ENCODE measurements around the gene PAIP2.
"Not testable (repeated sequence)": the region's sequence is repeated elsewhere in the genome, so short reads cannot be mapped to it uniquely, and the experiment has no call there.

Gene PAIP2

GRCh38 chr5:139393497-139394122 is 52.0 kb downstream of the PAIP2 start:
- DNase-seq: no peak

- no peak for DNase-seq
These were observed 52.5 kb downstream of the PAIP2 start for GRCh38 chr5:139394123-139394653.

GRCh38 chr5:139394654-139395566 is 53.3 kb downstream of the PAIP2 start, which contains the start of gene PROB1:
Gene PROB1 (minus strand): TSS chr5:139395104. CDS start chr5:139395081, 23 bp downstream.
- no peak for DNase-seq

- DNase-seq: no peak
These were observed 54.4 kb downstream of the PAIP2 start for GRCh38 chr5:139395844-139396640.

GRCh38 chr5:139396691-139397090 is 55.0 kb downstream of the PAIP2 start:
- no peak for DNase-seq

- no peak for DNase-seq
These were observed 56.3 kb downstream of the PAIP2 start for GRCh38 chr5:139397921-139398320.

GRCh38 chr5:139399501-139400121 is 58.0 kb downstream of the PAIP2 start:
- no peak for DNase-seq

- DNase-seq: no peak
These were observed 59.9 kb downstream of the PAIP2 start for GRCh38 chr5:139401546-139401945.

GRCh38 chr5:139402561-139403158 is 61.0 kb downstream of the PAIP2 start:
- no peak for DNase-seq

GRCh38 chr5:139403418-139403786 is 61.7 kb downstream of the PAIP2 start:
- DNase-seq: no peak

- DNase-seq: peak; percentile 94 to 98
These were observed 62.3 kb downstream of the PAIP2 start, which contains the start of gene SPATA24 for GRCh38 chr5:139403787-139404483. Gene SPATA24 (minus strand): TSS chr5:139404089. CDS start chr5:139404060, 29 bp downstream.

- DNase-seq: no peak
These were observed 62.8 kb downstream of the PAIP2 start for GRCh38 chr5:139404484-139404840.

- no peak for DNase-seq
These were observed 65.3 kb downstream of the PAIP2 start for GRCh38 chr5:139406963-139407362.

- DNase-seq: no peak
These were observed 65.9 kb downstream of the PAIP2 start for GRCh38 chr5:139407517-139407916.

GRCh38 chr5:139408191-139408590 is 66.5 kb downstream of the PAIP2 start:
- DNase-seq: no peak

GRCh38 chr5:139409116-139409515 is 67.5 kb downstream of the PAIP2 start:
- DNase-seq: not testable (repeated sequence)

- no peak for DNase-seq
These were observed 68.7 kb downstream of the PAIP2 start for GRCh38 chr5:139410121-139410992.

- peak in 1 of 2 donors; percentile 40 for DNase-seq
These were observed 69.6 kb downstream of the PAIP2 start for GRCh38 chr5:139410993-139411828.

GRCh38 chr5:139413153-139413552 is 71.5 kb downstream of the PAIP2 start:
- DNase-seq: no peak
